DMS153 (cell line): ENCODE results near the gene TTYH3.

ENCODE experiments used
- DNase-seq: peaks from one replicate; lab custom pipeline; 2025; lab: John Stamatoyannopoulos, UW

TTYH3 gene

GRCh38 chr7:2635148-2635668 lies 3.4 kb downstream of the TTYH3 start:
- no peak for DNase-seq

- no peak for DNase-seq
Observed at GRCh38 chr7:2635810-2636701, 4.3 kb downstream of the TTYH3 start.

GRCh38 chr7:2637066-2637471 lies 5.3 kb downstream of the TTYH3 start:
- no peak for DNase-seq

- no peak for DNase-seq
Observed at GRCh38 chr7:2637505-2638223, 5.9 kb downstream of the TTYH3 start.

GRCh38 chr7:2638224-2638991 lies 6.6 kb downstream of the TTYH3 start:
- no peak for DNase-seq

- no peak for DNase-seq
Observed at GRCh38 chr7:2639181-2639681, 7.4 kb downstream of the TTYH3 start.

- no peak for DNase-seq
Observed at GRCh38 chr7:2639695-2640481, 8.1 kb downstream of the TTYH3 start.

GRCh38 chr7:2640482-2640830 lies 8.7 kb downstream of the TTYH3 start:
- no peak for DNase-seq

GRCh38 chr7:2640846-2641316 lies 9.1 kb downstream of the TTYH3 start:
- DNase-seq, result no peak

GRCh38 chr7:2641406-2642393 lies 9.9 kb downstream of the TTYH3 start:
- no peak for DNase-seq

GRCh38 chr7:2643386-2644219 lies 11.8 kb downstream of the TTYH3 start:
- DNase-seq, result no peak

- no peak for DNase-seq
Observed at GRCh38 chr7:2644220-2644561, 12.4 kb downstream of the TTYH3 start.

- no peak for DNase-seq
Observed at GRCh38 chr7:2644562-2645273, 12.9 kb downstream of the TTYH3 start.

GRCh38 chr7:2645274-2645868 lies 13.6 kb downstream of the TTYH3 start:
- DNase-seq, result no peak

- DNase-seq, result no peak
Observed at GRCh38 chr7:2646336-2646679, 14.5 kb downstream of the TTYH3 start.

GRCh38 chr7:2646680-2647571 lies 15.1 kb downstream of the TTYH3 start:
- DNase-seq, result no peak

GRCh38 chr7:2647594-2648172 lies 15.9 kb downstream of the TTYH3 start:
- no peak for DNase-seq
